Uterus (tissue), 2 donors: ENCODE measurements around the gene SOX1.

Experiments used
- CTCF ChIP-seq, 4 experiments: fragments of 200-600 bp in 2 of 4; fragments of 450-650 bp in 2 of 4; sonication (generic) in 2 of 4; IDR thresholded peaks; one replicate each; pipeline ENCODE4 v1.5.1; 2016 to 2019; ENCODE audit warnings: antibody characterized with exemption in 4 of 4, mild to moderate bottlenecking in 2 of 4, moderate library complexity in 1 of 4
- POLR2A ChIP-seq, 2 donors: fragments of 450-650 bp; IDR thresholded peaks; one replicate each; pipeline ENCODE4 v1.6.1; 2016; ENCODE audit warnings: antibody characterized with exemption in 2 of 2, mild to moderate bottlenecking in 1 of 2, moderate library complexity in 1 of 2

- TF ChIP-seq CTCF (IDR thresholded peaks at IDR 0.05) (no peak), POLR2A (IDR thresholded peaks at IDR 0.05) (no peak)
Observed at GRCh38 chr13:112120031-112120373, 53.1 kb downstream of the SOX1 start.
